Muscle of back (tissue), 11 donors: ENCODE measurements around the gene FBH1. TPM values are rescaled to one million over a fixed set of nuclear protein-coding genes. Genes with fewer than 3 reads are reported as not detected.
"Not testable (repeated sequence)": the region's sequence is repeated elsewhere in the genome, so short reads cannot be mapped to it uniquely, and the experiment has no call there.

Source experiments
- DNase-seq, 3 donors: peaks; one replicate each; pipeline versions ENCODE4 v3.0.0 to v3.0.0-alpha.2; 2013
- polyA plus RNA-seq, 10 donors: library from polyadenylated mRNA; unstranded; fragments of 120-200 nt; gene quantifications; one replicate each; pipeline ENCODE4 v1.2.1, GENCODE V29; 2013; ENCODE audit not compliant: insufficient read length in 10 of 10

The FBH1 gene
- polyA plus RNA-seq, 10 donors: 40.1 to 59.4 (median 46.8) TPM

DNA sequence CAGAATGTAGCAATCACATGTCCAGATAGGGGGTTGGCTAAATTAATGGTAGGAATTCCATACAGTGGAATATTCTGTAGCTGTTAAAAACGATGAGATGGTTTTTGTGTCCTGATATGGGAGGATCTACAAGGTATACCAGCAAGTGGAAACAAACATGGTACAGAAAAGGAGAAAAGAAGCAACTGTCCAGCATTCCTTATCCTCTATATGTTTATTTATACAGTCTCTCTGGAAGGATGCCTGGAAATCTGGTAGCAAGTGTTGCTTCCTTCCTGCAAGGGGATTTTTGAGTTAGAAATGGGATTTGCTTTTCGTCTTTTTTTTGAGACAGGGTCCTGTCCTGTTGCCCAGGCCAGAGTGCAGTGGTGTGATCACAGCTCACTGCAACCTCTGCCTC is 68.0 kb downstream of the FBH1 start:
- no peak for DNase-seq

DNA sequence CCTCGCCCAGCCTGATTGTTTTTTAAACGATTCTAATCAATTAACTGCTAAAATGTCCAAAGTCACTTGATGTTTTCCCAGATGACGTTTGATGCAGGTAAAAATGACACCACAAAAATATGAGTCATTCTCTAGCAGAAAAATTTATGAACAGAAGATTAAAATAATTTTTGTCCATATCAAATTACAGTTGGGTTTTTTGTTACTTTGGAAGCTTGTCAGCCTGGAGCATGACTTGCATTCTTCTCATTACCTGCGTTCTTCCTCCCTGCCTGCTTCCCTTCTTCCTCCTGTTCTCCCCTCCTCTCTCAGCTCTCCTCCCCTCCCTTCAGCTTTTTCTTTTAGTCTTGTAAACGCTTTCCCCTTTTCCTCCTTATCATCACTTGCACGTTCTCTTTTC is 68.6 kb downstream of the FBH1 start:
- DNase-seq: no peak

DNA sequence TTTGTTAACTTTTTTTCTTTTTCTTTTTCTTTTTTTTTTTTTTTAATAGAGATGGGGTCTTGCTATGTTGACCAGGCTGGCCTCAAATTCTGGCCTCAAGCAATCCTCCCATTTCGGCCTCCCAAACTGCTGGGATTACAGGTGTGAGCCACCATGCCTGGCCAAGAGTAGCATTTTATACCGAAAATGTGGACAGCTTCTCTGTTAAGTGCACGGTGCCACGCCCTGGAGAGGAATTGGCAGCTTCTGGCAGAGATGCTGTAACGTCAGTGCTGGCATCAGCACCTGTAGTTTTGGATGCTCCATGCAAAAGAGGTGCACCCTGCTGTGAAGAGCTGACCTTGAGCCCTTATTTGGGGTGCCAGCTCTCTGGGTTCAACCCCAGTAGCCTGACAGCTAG is 69.1 kb downstream of the FBH1 start:
- DNase-seq: no peak

DNA sequence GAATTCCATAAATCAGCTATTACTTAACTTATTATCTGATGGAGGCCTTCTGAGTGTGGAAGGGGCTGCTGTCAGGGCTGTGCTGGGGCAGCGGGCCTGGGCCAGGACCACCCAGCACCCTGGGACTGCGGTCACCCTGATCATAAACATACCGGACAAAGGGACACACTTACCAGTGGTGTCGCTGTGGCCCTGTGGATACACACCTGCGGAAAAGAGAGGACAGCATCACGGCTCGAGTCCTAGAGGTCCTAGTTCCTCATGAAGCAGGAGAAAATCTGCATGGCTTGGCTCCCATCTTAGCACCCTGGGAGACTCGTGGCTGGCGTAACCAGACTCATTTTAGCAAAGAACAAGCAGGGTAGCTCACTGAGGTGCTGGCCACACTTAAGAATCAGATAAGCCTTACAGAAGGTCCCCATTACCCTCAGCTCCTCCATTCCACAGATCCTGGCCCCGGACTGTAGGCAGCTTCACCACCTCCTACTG is 69.6 kb downstream of the FBH1 start:
- DNase-seq: no peak

DNA sequence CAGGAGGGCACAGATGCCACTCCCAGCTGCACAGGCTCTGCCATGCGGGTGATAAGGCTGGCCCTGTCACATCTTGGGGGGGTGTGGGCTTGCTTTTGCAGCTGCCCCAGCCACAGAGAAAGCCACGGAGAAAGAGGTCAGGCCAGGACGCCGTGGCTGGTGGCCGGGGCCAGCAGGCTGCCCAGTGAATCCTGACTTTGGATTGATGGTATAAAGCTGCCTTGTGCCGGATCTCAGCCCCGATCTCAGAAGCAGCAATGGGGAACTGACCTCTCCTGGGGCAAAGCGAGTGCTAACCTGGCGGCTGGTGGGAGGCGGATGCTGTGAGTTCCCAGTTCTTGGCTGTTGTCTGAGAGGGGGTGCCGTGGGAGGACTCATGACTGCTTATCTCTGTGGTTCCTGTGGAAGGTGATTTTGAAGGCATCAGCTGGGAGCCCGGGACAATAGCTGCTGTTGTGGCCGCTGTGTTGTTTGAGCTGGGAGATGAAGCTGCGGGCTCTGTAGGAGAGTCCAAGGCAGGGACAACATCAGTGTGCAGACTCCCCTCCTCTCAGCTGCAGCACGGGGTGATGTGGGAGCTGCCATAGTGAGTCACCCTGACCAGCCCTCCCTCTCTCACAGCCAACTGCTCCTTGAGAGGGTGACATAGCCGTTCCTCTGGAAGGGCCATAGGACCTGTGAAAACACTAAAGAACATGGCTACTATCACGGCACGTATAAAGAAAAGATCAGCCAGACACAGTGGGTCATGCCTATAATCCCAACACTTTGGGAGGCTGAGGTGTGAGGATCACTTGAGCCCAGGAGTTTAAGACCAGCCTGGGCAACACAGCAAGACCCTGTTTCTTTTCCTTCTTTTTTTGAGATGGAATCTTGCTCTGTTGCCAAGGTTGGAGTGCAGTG is 70.3 kb downstream of the FBH1 start:
- DNase-seq: no peak

DNA sequence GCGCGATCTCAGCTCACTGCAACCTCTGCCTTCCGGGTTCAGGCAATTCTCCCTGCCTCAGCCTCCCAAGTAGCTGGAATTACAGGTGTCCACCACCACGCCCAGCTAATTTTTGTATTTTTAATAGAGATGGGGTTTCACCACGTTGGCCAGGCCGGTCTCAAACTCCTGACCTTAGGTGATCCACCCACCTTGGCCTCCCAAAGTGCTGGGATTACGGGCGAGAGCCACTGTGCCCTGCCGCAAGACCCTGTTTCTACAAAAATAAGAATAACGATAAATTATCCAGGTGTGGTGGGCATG is 70.9 kb downstream of the FBH1 start:
- not testable (repeated sequence) for DNase-seq

DNA sequence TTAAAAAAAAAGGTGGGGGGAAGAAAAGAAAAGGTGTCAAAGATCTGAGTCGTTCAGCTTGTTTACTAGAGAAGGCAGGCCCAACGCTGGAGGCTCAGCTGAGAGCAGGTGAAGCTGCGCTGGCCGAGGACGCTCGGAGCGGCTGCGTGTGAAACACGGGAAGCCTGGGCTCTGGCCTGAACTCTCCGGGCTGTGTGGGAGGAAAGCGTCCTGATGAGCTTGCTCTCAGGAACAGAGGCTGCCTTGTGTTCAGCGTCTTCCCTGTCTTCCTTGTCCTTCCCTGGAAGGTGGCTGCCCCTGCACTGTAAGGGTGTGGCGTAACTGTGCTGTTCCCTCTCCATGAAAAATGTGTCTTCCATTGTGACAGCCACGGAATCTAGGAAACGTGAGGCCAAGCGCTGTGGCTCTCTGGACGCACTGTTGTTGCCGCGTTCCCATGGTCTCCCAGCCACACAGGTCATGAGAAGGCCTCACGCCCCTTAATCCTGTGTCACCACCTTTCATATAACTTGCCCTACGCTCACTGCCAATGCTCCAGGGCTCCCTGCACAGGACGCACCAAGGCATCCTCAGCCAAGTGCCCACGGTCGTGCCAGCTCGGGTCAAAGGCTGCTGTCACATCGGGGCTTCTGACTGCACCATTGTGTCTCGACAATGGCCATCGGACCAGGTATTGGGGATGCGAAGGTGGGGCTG is 71.5 kb downstream of the FBH1 start:
- no peak for DNase-seq

DNA sequence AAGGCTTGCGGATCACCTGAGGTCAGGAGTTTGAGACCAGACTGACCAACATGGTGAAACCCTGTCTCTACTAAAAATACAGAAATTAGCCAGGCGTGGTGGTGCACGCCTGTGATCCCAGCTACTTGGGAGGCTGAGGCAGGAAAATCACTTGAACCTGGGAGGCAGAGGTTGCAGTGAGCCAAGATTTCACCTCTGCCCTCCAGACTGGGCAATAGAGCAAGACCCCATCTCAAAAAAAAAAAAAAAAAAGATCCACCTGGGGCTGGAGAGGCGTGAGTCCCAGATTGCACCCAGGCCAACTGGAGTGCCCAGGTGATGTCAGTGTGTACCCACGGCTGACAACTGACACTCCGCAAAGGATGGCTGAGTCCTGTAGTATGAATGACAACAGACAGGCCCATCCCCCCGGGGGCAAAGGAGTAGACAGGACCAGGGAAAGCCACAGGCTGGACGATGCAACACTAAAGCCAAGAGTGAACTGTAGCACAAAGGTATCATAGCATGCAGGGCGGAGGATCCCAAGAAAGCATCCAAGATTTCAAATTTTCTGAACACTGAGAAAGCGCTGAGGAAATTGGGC is 72.4 kb downstream of the FBH1 start:
- not testable (repeated sequence) for DNase-seq

DNA sequence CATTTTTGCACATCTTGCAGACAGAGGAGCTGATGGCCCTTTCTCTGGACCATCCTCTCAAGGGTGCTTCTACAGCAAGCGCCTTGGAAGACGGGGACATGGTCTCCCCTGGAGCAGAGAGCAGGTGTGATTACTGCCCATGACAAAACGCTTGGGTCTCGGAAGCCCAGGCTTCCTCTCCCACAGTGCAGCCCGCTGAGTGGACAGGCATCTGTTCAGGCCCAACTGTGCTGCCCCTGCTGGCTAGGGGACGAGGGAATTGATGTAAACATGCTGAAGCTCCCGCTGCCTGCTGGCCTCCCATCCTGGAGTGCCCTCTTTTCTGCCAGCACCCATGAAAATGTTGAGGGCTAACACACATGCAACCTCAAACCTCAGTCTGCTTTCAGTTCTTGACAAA is 73.0 kb downstream of the FBH1 start:
- DNase-seq: no peak

DNA sequence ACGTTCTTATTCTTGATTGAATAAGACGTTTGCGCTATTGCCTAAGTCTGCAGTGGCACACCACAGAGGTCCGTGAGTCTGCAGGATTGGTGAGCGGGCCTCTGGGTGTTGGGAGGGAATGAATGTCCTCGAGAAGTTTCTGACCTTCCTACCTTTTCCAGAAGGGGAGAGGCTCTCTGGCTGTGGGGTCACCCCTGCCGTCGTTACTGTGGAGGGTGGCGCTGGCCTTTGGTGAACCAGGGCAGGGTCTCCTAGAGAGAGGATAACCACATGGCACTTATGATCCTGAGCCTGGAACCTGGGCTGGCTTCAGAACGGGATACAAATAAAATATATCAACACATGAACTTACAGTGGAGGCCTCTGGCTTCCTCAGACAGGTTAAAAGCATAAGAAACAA is 73.5 kb downstream of the FBH1 start:
- DNase-seq: no peak

DNA sequence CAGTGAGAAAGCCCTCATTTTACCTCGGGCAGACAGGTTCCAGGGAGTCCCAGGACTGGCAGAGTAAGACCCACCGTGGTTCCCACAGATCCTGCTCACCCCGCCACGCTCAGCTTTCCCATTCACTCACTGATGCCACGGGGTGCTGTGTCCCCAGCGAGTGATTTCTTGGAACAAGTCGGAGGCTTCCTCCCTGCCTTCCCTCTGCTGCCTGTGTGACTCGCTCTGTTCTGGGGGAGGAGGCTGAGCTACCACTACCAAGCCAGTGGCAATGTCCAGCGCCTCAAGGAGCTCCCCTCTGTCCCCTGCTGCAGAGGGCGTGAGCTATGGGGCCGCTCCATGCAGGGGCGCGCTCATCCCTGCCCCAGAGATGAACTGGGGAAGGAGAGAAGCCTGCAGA is 74.7 kb downstream of the FBH1 start:
- no peak for DNase-seq

DNA sequence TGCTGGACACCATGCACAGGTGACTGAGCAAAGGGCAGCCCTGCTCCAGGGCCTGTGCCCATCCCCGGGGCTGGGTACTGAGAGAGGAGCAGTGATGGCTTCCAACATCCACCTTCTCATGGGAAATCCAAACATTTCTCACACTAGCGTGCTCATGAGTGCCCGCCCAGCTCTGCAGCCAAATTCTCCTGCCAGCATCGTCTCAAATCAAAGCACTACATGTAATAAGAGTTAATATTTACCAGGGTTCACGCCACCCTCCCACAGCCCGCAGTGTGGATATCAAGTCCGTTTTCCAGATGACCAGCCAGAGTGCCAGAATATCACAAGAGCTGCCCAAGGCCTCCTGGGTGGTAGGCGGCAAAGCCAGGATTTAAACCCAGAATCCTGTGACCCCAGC is 75.2 kb downstream of the FBH1 start:
- DNase-seq: no peak

DNA sequence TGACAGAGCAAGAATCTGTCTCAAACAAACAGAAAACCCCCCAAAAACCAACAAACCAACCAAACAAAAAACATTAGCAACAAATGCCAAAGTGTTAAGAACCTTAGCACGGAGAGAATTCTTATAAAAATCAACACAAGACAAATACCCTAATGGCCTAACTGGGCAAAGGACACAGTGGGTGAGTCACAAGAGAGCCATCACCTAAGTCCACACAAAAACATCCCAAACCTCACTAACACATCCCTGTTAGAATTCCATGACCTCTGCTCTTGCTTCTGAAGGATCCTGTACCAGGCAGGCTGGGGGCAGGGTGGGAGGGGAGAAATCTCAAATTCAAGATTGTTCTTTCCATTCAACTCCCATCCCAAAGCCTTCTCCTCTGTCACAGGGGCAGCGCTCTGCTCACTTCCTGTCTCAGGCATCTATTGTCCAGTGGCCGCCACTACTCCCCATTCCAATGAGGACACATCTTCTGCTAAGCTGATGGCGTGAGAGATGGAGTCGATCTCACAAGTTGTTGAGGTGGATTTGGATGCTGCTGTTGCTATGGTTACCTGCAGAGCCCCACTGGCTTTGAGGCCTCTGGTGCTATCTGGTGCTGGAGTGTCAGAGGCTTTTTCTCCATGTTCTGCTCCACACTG is 78.1 kb downstream of the FBH1 start:
- DNase-seq: no peak

DNA sequence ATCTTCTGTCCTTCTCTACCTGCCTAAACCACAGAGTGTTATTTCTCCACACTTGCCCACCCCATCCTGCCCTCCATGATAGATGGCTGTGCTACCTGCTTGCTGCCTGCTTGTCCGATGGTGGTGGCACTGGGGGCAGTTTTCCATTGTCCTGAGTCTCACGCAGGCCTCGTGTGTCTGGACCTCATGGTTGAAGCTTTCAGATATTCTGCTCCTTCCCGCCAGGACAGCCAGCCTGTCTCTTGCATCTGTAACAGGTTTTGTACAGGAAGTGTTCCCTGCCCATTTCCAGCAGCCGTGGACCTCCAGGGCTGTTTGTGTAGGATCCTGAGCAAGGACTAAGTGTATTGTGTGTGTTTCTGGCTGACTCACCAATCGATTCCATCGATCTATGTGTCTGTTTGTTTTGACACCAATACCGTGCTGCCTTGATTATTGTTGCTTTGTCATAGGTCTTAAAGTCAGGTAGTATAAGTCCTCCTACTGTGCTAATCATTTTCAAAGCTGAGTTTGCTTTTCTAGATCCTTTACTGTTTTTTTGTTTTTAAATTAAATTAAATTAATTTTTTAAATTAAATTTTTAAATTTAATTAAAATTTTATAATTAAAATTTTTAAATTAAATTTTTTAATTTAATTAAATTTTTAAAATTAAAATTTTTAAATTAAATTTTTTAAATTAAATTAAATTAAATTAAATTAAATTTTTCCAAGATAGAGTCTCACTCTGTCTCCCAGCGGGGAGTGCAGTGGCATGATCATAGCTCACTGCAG is 78.8 kb downstream of the FBH1 start:
- DNase-seq: no peak

DNA sequence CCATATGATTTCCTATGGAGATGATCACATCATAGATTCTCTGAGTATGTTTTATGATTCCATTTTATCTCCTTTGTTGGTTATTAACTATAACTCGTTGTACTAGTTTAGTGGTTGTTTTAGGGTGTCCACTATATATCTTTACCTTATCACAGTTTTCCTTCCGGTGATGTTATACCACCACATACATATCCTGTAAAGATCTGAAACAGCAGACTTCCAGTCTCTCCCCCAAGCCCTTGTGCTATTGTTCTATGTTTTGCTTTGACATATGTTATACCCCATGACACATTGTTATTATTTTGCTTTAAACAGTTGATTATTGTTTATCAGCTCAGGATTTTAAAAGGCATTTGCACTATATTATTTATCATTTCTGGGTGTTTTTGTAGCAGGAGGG is 80.0 kb downstream of the FBH1 start:
- DNase-seq: no peak

DNA sequence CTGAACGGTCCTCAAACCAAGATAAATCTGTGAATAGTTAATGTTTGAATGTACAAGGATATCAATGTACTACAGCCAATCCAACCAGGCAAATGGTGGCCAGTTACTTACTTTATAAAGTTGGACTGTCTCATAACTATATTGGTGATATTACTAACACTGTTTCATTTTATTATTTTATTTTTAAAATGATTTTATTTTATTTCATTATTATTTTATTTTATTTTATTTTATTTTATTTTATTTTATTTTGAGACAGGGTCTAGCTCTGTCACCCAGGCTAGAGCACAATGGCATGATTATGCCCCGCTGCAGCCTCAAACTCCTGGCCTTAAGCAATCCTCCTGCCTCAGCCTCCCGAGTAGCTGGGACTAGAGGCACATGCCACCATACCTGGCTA is 80.5 kb downstream of the FBH1 start:
- no peak for DNase-seq

DNA sequence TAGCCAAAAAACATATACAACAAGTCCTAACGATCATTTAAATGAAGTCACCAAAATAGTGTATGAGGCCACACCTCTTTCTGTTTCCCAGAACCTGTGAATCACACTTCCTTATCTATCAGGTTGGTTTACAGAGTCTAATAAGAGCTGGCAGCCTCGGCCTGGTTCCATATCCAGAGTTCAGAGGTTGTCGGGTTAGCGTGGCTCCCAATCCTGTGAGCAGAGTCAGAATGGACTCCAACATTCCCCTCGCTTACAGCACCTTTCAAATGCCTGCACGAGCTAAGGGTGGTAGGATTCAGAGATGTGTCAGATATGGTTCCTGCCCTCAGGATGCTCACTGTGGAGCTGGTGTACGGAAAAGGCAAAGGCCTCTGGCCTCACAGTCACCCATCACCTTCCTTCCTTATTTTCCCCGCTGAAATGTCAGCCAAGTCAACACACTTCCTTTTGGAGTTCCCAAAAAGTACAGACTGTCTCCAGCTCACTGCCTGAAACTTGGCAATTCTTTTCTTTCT is 81.3 kb downstream of the FBH1 start:
- no peak for DNase-seq

DNA sequence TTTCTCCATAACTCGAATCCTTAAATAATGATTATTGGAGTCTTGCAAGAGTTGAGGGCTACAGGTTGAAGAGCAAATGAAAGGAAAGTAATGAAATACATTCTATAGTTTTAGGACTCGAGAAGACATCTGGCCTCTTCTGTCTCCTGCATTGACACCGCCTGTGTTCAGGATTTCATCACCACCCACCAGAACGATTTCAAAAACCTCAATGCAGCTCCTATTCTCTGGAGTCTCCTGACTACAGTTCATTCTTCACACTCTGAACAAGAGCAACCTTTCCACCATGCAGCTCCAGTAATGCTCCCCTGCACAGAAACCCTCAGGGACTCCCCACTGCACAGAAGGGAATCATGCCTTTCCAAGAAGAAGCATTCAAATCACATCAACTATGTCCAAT is 81.8 kb downstream of the FBH1 start:
- no peak for DNase-seq

DNA sequence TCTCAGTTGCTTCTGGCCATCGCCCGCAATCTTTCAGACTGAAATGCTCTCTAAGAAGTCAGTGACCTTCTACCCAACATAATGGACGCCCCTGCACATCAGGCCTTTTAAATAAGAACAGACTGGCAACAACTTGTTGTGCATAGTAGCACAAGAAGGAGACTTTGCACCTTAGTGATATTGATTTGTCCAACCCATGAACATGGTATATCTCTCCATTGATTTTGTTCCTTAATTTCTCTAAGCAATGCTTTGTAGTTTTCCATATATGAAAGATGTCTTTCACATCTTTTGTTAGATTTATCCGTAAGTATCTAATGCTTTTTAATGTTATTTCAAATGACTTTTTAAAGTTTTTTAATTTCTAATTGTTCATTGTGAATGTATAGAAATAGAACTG is 83.0 kb downstream of the FBH1 start:
- no peak for DNase-seq

DNA sequence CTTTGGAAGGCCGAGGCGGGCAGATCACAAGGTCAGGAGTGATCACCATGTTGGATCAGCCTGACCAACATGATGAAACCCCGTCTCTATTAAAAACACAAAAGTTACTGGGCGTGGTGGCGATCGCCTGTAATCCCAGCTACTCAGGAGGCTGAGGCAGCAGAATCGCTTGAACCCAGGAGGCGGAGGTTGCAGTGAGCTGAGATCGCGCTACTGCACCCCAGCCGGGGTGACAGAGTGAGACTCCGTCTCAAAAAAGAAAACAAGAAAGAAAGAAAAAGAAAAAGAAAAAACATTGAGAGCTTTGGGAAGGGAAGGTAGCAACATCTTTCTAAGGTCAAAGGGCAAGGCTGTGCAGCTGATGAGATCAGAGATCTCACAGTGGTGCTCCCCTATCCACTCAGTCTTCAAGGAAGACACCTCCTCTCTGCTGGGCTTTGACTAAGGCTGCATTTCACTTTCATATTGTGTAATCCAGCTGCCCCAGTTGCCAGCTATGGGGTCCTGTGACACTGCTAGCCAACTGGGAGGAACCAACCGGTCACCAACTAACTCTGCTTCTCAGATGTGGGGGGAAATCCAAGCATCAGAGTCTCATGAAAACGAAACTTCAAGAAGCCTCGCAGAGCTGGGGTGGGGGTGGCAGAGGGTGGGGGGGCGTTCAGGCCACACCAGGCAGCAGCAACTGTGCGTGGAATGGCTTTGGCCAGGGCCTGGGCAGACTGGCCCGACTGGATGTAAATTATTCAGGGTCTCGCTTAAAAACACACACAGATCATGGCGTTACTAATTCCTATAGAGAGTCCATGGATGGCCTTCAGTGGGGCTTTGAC is 85.8 kb downstream of the FBH1 start:
- peak in 2 of 3 donors; percentile 16 to 26 for DNase-seq
